ENCODE measurements around the gene KLHDC8A.

DNA sequence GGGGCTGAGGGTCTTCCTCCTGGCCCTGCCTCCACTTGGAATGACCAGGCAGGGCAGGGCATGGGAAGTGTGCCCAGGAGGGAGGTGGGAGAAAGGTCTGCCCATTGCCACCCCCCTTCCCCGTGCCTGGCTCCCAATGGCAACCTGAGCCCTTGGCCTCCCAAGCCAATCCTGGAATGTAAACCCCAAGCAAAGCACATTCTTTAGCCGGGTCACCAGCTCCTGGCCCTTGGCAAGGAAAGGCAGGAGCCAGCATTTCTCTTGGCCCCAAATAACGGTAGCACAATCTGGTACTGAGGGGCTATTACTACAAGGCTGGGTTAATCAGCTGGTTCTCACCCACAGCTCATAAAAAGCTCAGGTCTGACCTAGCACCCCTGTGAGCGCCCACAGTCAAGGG is 28.2 kb downstream of the KLHDC8A start:
- TF ChIP-seq CTCF (conservative IDR thresholded peaks at IDR 0.05; ENCODE audit: low read depth, low read length) (no peak), POLR2A (IDR thresholded peaks at IDR 0.05; ENCODE audit: low read depth, low read length) (no peak), RAD21 (IDR thresholded peaks at IDR 0.05; ENCODE audit: low read length) (no peak), CEBPB (IDR thresholded peaks at IDR 0.05; ENCODE audit: low read depth, low read length) (no peak), RCOR1 (IDR thresholded peaks at IDR 0.05; ENCODE audit: insufficient replicate concordance, low read length) (no peak)

Measured in IMR-90 (cell line).